Endothelial cell of umbilical vein (primary cell): ENCODE measurements around the gene KRT23. TPM values are rescaled to one million over a fixed set of nuclear protein-coding genes. Genes with fewer than 3 reads are reported as not detected.

Source experiments
- BruUV-seq: library from RNA; stranded (reverse); fragments of 400-500 nt; replicated peaks from 2 replicates; lab custom pipeline; 2021; lab: Mats Ljungman, UMichigan
- CTCF ChIA-PET: fragments of 300-600, 350-600 bp; sonication (Branson Sonifier 250); formaldehyde crosslinking; loops from one replicate; lab custom pipeline; 2021; ENCODE audit warnings: antibody characterized with exemption, inconsistent platforms; lab: Charles Lee
- POLR2A ChIA-PET: fragments of 300-600, 350-600 bp; sonication (Branson Sonifier 250); formaldehyde crosslinking; loops from one replicate; lab custom pipeline; 2021; ENCODE audit warnings: antibody characterized with exemption, inconsistent platforms; lab: Charles Lee
- DNase-seq: peaks from one replicate; pipeline ENCODE4 v3.0.0-alpha.2; 2011; ENCODE audit warnings: low read depth, low spot score
- FAIRE-seq: peaks from 2 replicates; lab custom pipeline; 2011; peaks lifted over from hg19 to GRCh38; lab: Jason Lieb, UNC
- H2AFZ ChIP-seq: 2 replicates; pipeline ENCODE4 v1.6.0; 2012; ENCODE audit warnings: low read depth, low read length, control low read depth, inconsistent platforms
- H3K27ac ChIP-seq: 2 replicates; pipeline ENCODE4 v1.5.1; 2011; ENCODE audit warnings: low read depth, mild to moderate bottlenecking, control low read depth, low read length, moderate library complexity; ENCODE audit not compliant: insufficient read depth
- H3K27me3 ChIP-seq, 2 experiments: 2 replicates each; pipeline versions ENCODE4 v1.6.0 to v1.6.1; 2011; ENCODE audit warnings: low read length in 2 of 2, mixed read lengths in 1 of 2; ENCODE audit not compliant: control insufficient read depth in 2 of 2, insufficient read depth in 2 of 2
- H3K36me3 ChIP-seq, 2 experiments: 2 replicates in 1 of 2; 3 replicates in 1 of 2; pipeline ENCODE4 v1.5.1; 2011; ENCODE audit warnings: low read length in 2 of 2, mild to moderate bottlenecking in 1 of 2, moderate library complexity in 1 of 2; ENCODE audit not compliant: control insufficient read depth in 2 of 2, insufficient read depth in 2 of 2; ENCODE audit errors: extremely low read depth in 1 of 2
- H3K4me1 ChIP-seq: 3 replicates; pipeline ENCODE4 v1.5.1; 2011; ENCODE audit warnings: mild to moderate bottlenecking, low read length; ENCODE audit not compliant: control insufficient read depth, insufficient read depth; ENCODE audit errors: extremely low read depth
- H3K4me2 ChIP-seq: 2 replicates; pipeline ENCODE4 v1.6.1; 2011; ENCODE audit warnings: low read length, control low read depth, mixed read lengths; ENCODE audit not compliant: insufficient read depth
- H3K4me3 ChIP-seq, 3 experiments: fragments of 200-600 bp in 1 of 3; sonication (generic), shearing (Covaris generic) in 1 of 3; replicated peaks in 1 of 3; 2 replicates each; pipeline ENCODE4 v1.5.1; 2011 to 2016; ENCODE audit warnings: control low read depth in 3 of 3, low read length in 3 of 3, mild to moderate bottlenecking in 2 of 3, inconsistent platforms in 1 of 3, low read depth in 1 of 3, moderate library complexity in 1 of 3; ENCODE audit not compliant: insufficient read depth in 1 of 3
- H3K79me2 ChIP-seq: 2 replicates; pipeline ENCODE4 v1.6.0; 2012; ENCODE audit warnings: low read length, inconsistent platforms; ENCODE audit not compliant: control insufficient read depth, insufficient read depth
- H3K9ac ChIP-seq: replicated peaks from 2 replicates; pipeline ENCODE3; 2011; ENCODE audit warnings: low read length, control low read depth; ENCODE audit not compliant: insufficient read depth; ENCODE audit errors: extremely low read depth
- H3K9me1 ChIP-seq: replicated peaks from 3 replicates; pipeline ENCODE4 v1.6.0; 2011; ENCODE audit warnings: mild to moderate bottlenecking, low read length; ENCODE audit not compliant: control insufficient read depth, insufficient read depth; ENCODE audit errors: extremely low read depth
- H3K9me3 ChIP-seq: replicated peaks from 2 replicates; pipeline ENCODE4 v1.5.1; 2012; ENCODE audit warnings: low read length, inconsistent platforms; ENCODE audit not compliant: control insufficient read depth, insufficient read depth
- H4K20me1 ChIP-seq: replicated peaks from 2 replicates; pipeline ENCODE3; 2011; ENCODE audit warnings: mild to moderate bottlenecking, low read length; ENCODE audit not compliant: control insufficient read depth, insufficient read depth; ENCODE audit errors: extremely low read depth
- FOS ChIP-seq: IDR thresholded peaks from 2 replicates; pipeline ENCODE4 v1.6.1; 2011; ENCODE audit warnings: mild to moderate bottlenecking, low read length, moderate library complexity, borderline replicate concordance; ENCODE audit not compliant: insufficient read depth
- JUN ChIP-seq: IDR thresholded peaks from 2 replicates; pipeline ENCODE4 v1.6.1; 2011; ENCODE audit warnings: borderline replicate concordance, low read depth; ENCODE audit not compliant: insufficient read length, insufficient read depth
- MYC ChIP-seq: IDR thresholded peaks from one replicate; pipeline ENCODE4 v1.6.1; 2011; ENCODE audit warnings: mild to moderate bottlenecking, low read depth, low read length
- POLR2A ChIP-seq: IDR thresholded peaks from 2 replicates; pipeline ENCODE4 v1.6.1; 2012; ENCODE audit warnings: low read depth, mild to moderate bottlenecking, control low read depth, low read length
- dilution Hi-C: fragments of 300-500 bp; cut with MboI; formaldehyde crosslinking; loops from one replicate; pipeline ENCODE4 v1.15.0; 2019; ENCODE audit warnings: low sequenced_read_pairs; ENCODE audit not compliant: extremely low pct_ligation_motif_present
- intact Hi-C: fragments of 100-400 bp; cut with micrococcal nuclease; formaldehyde crosslinking; loops from one replicate; pipeline ENCODE4 v1.10.0; 2022
- polyA plus RNA-seq, 4 experiments: library from polyadenylated mRNA; depleted of rRNA in 3 of 4; stranded (reverse) in 3 of 4; unstranded in 1 of 4; fragments of >200 nt; gene quantifications; 2 replicates each; pipeline versions ENCODE4 v1.2.1 to v1.2.3, GENCODE V29; 2011 to 2012; ENCODE audit warnings: missing spikeins in 1 of 4
- total RNA-seq: library from RNA; stranded (reverse); gene quantifications from 2 replicates; pipeline ENCODE4 v1.2.3, GENCODE V29; 2021

Gene KRT23
- total and polyA plus RNA-seq, 2 donors (not counting 3 experiments of a cell fraction or from before 2014, with no cell fraction given), result not detected

GRCh38 chr17:40905370-40905769, 32.1 kb downstream of the KRT23 start:
- dilution Hi-C loops, result no loop called here
- CTCF ChIA-PET, result interaction anchor here (1.1 to 1.3 kb wide), 2 partner anchors 417 to 757 kb away, joined by 3 read pairs; no protein-coding TSS in a partner anchor
- H2AFZ ChIP-seq, result no peak overlapping the region

GRCh38 chr17:40903129-40903847, 34.2 kb downstream of the KRT23 start:
- no peaks in the 10 kb centered on the region for H3K79me2 ChIP-seq
- dilution Hi-C loops, result no loop called here
- no peaks in the 10 kb centered on the region for H3K9me3 ChIP-seq
- H3K4me2 ChIP-seq, result no peak overlapping the region
- H4K20me1 ChIP-seq, result no peaks in the 10 kb centered on the region
- CTCF ChIA-PET, result interaction anchor here (1.0 to 4.0 kb wide), 2 partner anchors 646 to 760 kb away, joined by 3 to 20 read pairs; no protein-coding TSS in a partner anchor
- H3K4me3 ChIP-seq, result no peak overlapping the region
- FAIRE-seq (no peak), DNase-seq (no peak)
- intact Hi-C loops, result no loop called here
- H2AFZ ChIP-seq, result no peak overlapping the region
- no peak for TF ChIP-seq POLR2A
- TF ChIP-seq FOS, result peak; percentile 16
- TF ChIP-seq MYC, result no peak
- no peak for TF ChIP-seq JUN
- H3K36me3 ChIP-seq, result no peaks in the 10 kb centered on the region
- no TSS peak for BruUV-seq
- H3K4me1 ChIP-seq, result no peaks in the 10 kb centered on the region
- POLR2A ChIA-PET, result no interaction called here
- H3K27ac ChIP-seq, result no peak overlapping the region
- H3K9me1 ChIP-seq, result no peaks in the 10 kb centered on the region
- no peak overlapping the region for H3K9ac ChIP-seq
- H3K27me3 ChIP-seq, result peaks cover 0 to 4% of the 10 kb centered on the region in 2 experiments

More at GRCh38 chr17:40905370-40905769, 32.1 kb downstream of the KRT23 start:
- no TSS peak for BruUV-seq
- no peak overlapping the region for H3K4me3 ChIP-seq
- H3K27ac ChIP-seq, result no peak overlapping the region
- no peaks in the 10 kb centered on the region for H4K20me1 ChIP-seq
- POLR2A ChIA-PET, result no interaction called here
- H3K4me1 ChIP-seq, result peaks cover 6% of the 10 kb centered on the region
- no peaks in the 10 kb centered on the region for H3K9me1 ChIP-seq
- no peaks in the 10 kb centered on the region for H3K9me3 ChIP-seq
- DNase-seq, result no peak
- TF ChIP-seq JUN (no peak), POLR2A (no peak)
- no peaks in the 10 kb centered on the region for H3K36me3 ChIP-seq
- no peak overlapping the region for H3K9ac ChIP-seq
- intact Hi-C loops, result no loop called here
- no peak for FAIRE-seq
- no peaks in the 10 kb centered on the region for H3K79me2 ChIP-seq
- peaks cover 0 to 4% of the 10 kb centered on the region in 2 experiments for H3K27me3 ChIP-seq
- H3K4me2 ChIP-seq, result no peak overlapping the region
